Calu3 (cell line): ENCODE results near the gene AMOT. TPM values are rescaled to one million over a fixed set of nuclear protein-coding genes. Genes with fewer than 3 reads are reported as not detected.

Experiments
- BruUV-seq: library from RNA; stranded (reverse); fragments of 400-500 nt; replicated peaks from 2 replicates; lab custom pipeline; 2021; lab: Mats Ljungman, UMichigan
- CTCF ChIA-PET: fragments of 300-600 bp; sonication (Branson Sonifier 250); formaldehyde crosslinking; loops from one replicate; lab custom pipeline; 2022; ENCODE audit warnings: antibody characterized with exemption; lab: Charles Lee
- DNase-seq: peaks from one replicate; pipeline ENCODE4 v3.0.0; 2022
- H3K27ac Mint-ChIP-seq: one replicate; pipeline ENCODE4 v1.8.0; 2022; ENCODE audit warnings: mixed read lengths; ENCODE audit not compliant: unreplicated experiment
- H3K27me3 Mint-ChIP-seq: one replicate; pipeline ENCODE4 v1.8.0; 2022; ENCODE audit warnings: mixed read lengths; ENCODE audit not compliant: unreplicated experiment
- H3K36me3 Mint-ChIP-seq: one replicate; pipeline ENCODE4 v1.8.0; 2022; ENCODE audit warnings: mild to moderate bottlenecking, moderate library complexity, mixed read lengths; ENCODE audit not compliant: insufficient read depth, unreplicated experiment
- H3K4me1 Mint-ChIP-seq: one replicate; pipeline ENCODE4 v1.8.0; 2022; ENCODE audit warnings: mild to moderate bottlenecking, low read depth, mixed read lengths; ENCODE audit not compliant: unreplicated experiment
- H3K4me3 Mint-ChIP-seq: one replicate; pipeline ENCODE4 v1.8.0; 2022; ENCODE audit warnings: mild to moderate bottlenecking, low read depth, moderate library complexity, mixed read lengths; ENCODE audit not compliant: unreplicated experiment
- H3K9me3 Mint-ChIP-seq: one replicate; pipeline ENCODE4 v1.8.0; 2022; ENCODE audit warnings: low read depth, mixed read lengths; ENCODE audit not compliant: unreplicated experiment
- intact Hi-C: fragments of 100-400 bp; cut with micrococcal nuclease; formaldehyde crosslinking; loops from one replicate; pipeline ENCODE4 v1.10.0; 2022; ENCODE audit not compliant: unreplicated experiment
- total RNA-seq: library from RNA; stranded (reverse); gene quantifications from 2 replicates; pipeline ENCODE4 v1.2.3, GENCODE V29; 2022
- TF ChIP-seq, protein P1 (sequence below): fragments of 200-600 bp; IDR thresholded peaks from one replicate; pipeline ENCODE4 v1.8.0; 2022; ENCODE audit warnings: antibody characterized with exemption; ENCODE audit not compliant: unreplicated experiment

AMOT gene
- total RNA-seq, 1 experiment from 2014 or later = 16.2 TPM

- no peaks in the 10 kb centered on the region for H3K9me3 Mint-ChIP-seq
- CTCF ChIA-PET = no interaction called here
- peaks cover 18% of the 10 kb centered on the region for H3K4me1 Mint-ChIP-seq
- TF ChIP-seq, protein P1, sequence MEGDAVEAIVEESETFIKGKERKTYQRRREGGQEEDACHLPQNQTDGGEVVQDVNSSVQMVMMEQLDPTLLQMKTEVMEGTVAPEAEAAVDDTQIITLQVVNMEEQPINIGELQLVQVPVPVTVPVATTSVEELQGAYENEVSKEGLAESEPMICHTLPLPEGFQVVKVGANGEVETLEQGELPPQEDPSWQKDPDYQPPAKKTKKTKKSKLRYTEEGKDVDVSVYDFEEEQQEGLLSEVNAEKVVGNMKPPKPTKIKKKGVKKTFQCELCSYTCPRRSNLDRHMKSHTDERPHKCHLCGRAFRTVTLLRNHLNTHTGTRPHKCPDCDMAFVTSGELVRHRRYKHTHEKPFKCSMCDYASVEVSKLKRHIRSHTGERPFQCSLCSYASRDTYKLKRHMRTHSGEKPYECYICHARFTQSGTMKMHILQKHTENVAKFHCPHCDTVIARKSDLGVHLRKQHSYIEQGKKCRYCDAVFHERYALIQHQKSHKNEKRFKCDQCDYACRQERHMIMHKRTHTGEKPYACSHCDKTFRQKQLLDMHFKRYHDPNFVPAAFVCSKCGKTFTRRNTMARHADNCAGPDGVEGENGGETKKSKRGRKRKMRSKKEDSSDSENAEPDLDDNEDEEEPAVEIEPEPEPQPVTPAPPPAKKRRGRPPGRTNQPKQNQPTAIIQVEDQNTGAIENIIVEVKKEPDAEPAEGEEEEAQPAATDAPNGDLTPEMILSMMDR = no peak
- H3K27me3 Mint-ChIP-seq = no peaks in the 10 kb centered on the region
- no peak for DNase-seq
- intact Hi-C loops = no loop called here
- H3K27ac Mint-ChIP-seq = no peak overlapping the region
- BruUV-seq = no TSS peak
- H3K36me3 Mint-ChIP-seq = peaks cover under 1% of the 10 kb centered on the region
- H3K4me3 Mint-ChIP-seq = no peak overlapping the region
Observed at GRCh38 chrX:112846782-112847181, 6.2 kb upstream of the AMOT start.

DNA sequence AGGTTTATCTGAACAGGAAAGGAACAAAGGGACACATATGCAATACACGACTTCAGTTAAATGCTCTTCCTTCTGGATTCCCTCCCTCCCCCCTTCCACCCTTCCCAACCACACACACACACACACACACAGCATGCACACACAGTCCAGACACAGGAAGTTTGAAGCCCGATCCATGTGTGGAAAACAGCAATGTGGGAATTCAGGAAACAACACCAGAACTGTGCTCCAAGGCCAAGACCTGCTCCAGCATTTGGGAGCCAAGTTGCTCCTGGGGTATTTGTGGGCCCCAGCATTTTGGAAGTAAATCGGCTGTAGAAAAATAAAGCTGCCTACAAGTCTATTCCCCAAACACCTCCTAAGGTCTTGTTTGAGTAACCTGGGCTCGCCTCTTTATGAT lies 5.6 kb upstream of the AMOT start:
- no peak for DNase-seq
- no TSS peak for BruUV-seq
- TF ChIP-seq, protein P1 = no peak
- Mint-ChIP-seq H3K9me3 (no peaks in the 10 kb centered on the region), H3K4me3 (no peak overlapping the region), H3K27me3 (no peaks in the 10 kb centered on the region), H3K36me3 (peaks cover 6% of the 10 kb centered on the region), H3K4me1 (peaks cover 16% of the 10 kb centered on the region), H3K27ac (no peak overlapping the region)
- CTCF ChIA-PET = no interaction called here
- intact Hi-C loops = no loop called here

DNA sequence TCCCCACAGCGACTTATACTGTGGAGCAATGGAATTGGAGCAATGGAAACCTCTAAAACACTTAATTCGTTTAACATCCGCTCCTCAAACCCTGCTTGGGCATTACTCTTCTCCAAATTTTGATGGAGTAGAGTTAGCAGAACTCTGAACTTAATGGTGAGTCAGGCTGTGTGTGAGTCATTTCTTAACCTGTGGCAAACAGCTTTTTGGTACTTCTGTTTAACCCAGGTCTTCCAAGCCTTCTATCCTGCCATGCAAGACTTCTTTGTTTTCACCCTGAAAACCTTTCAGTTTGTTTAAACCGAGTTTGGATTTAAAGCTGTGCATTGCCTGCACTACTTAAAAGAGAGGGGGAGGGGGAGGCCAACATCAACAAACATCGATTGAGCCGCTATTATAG lies 3.6 kb upstream of the AMOT start:
- intact Hi-C loops = no loop called here
- peaks cover 22% of the 10 kb centered on the region for H3K4me1 Mint-ChIP-seq
- CTCF ChIA-PET = interaction anchor here (0.9 to 1.1 kb wide), 2 partner anchors 14 to 33 kb away, joined by 3 read pairs; no protein-coding TSS in a partner anchor
- BruUV-seq = no TSS peak
- no peak for DNase-seq
- H3K36me3 Mint-ChIP-seq = peaks cover 21% of the 10 kb centered on the region
- H3K4me3 Mint-ChIP-seq = no peak overlapping the region
- H3K27ac Mint-ChIP-seq = no peak overlapping the region
- TF ChIP-seq, protein P1 = no peak
- H3K27me3 Mint-ChIP-seq = no peaks in the 10 kb centered on the region
- no peaks in the 10 kb centered on the region for H3K9me3 Mint-ChIP-seq

DNA sequence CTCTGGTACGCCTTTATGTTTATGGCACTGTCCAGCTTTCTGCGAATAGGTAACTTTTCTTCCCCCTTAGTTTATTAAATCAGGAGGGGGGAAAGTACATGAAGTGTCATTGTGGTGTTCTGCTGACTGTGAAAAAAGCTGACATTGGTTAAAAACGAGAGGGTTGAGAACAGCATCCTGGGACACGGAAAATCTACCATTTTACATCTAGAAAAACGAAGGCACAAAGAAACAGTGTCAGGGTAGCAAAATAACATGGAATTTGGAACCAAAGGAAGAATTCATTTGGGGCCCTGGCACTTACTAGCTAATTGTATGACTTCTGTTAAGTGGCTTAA lies 1.2 kb upstream of the AMOT start:
- Mint-ChIP-seq H3K36me3 (peaks cover 21% of the 10 kb centered on the region), H3K4me3 (peak overlapping the region; percentile 92), H3K27me3 (no peaks in the 10 kb centered on the region), H3K9me3 (no peaks in the 10 kb centered on the region), H3K27ac (no peak overlapping the region), H3K4me1 (peaks cover 29% of the 10 kb centered on the region)
- intact Hi-C loops = no loop called here
- TF ChIP-seq, protein P1 = no peak
- no TSS peak for BruUV-seq
- CTCF ChIA-PET = interaction anchor here (1.0 to 1.4 kb wide), 4 partner anchors 10 to 22 kb away, joined by 3 to 5 read pairs (median 4); no protein-coding TSS in a partner anchor
- DNase-seq = no peak
